Ishikawa (cell line): ENCODE measurements around the gene RTN4RL1.

Source experiments
- CEBPB ChIP-seq: IDR thresholded peaks from 2 replicates; pipeline ENCODE4 v1.6.1; 2012
- CREB1 ChIP-seq: IDR thresholded peaks from 2 replicates; pipeline ENCODE4 v1.6.1; 2012; ENCODE audit warnings: low read depth
- EGR1 ChIP-seq: IDR thresholded peaks from 2 replicates; pipeline ENCODE4 v1.6.1; 2012
- EP300 ChIP-seq: IDR thresholded peaks from 2 replicates; pipeline ENCODE4 v1.6.1; 2012; ENCODE audit warnings: borderline replicate concordance
- FOXM1 ChIP-seq: IDR thresholded peaks from 2 replicates; pipeline ENCODE4 v1.6.1; 2012; ENCODE audit warnings: low read depth, borderline replicate concordance
- NFIC ChIP-seq: IDR thresholded peaks from 2 replicates; pipeline ENCODE4 v1.6.1; 2012
- RAD21 ChIP-seq: IDR thresholded peaks from 2 replicates; pipeline ENCODE4 v1.6.1; 2012; ENCODE audit warnings: low read depth
- REST ChIP-seq: IDR thresholded peaks from 2 replicates; pipeline ENCODE4 v1.6.1; 2012; ENCODE audit warnings: low read depth, mild to moderate bottlenecking
- TAF1 ChIP-seq: IDR thresholded peaks from 2 replicates; pipeline ENCODE4 v1.6.1; 2012; ENCODE audit warnings: low read depth, mild to moderate bottlenecking
- TCF12 ChIP-seq: IDR thresholded peaks from 2 replicates; pipeline ENCODE4 v1.6.1; 2012; ENCODE audit warnings: low read depth
- TEAD4 ChIP-seq: IDR thresholded peaks from 2 replicates; pipeline ENCODE4 v1.6.1; 2012
- USF1 ChIP-seq: IDR thresholded peaks from 2 replicates; pipeline ENCODE4 v1.6.1; 2012
- YY1 ChIP-seq: IDR thresholded peaks from 2 replicates; pipeline ENCODE4 v1.6.1; 2012; ENCODE audit warnings: low read depth
- ZBTB7A ChIP-seq: IDR thresholded peaks from 2 replicates; pipeline ENCODE4 v1.6.1; 2012; ENCODE audit warnings: low read depth
- TF ChIP-seq, protein P1 (sequence below): IDR thresholded peaks from 2 replicates; pipeline ENCODE4 v1.6.1; 2012

RTN4RL1 gene

GRCh38 chr17:1928976-1929375, 96.2 kb downstream of the RTN4RL1 start:
- no peak for TF ChIP-seq NFIC
- no peak for TF ChIP-seq RAD21
- no peak for TF ChIP-seq YY1
- TF ChIP-seq EGR1: no peak
- TF ChIP-seq TAF1: no peak
- TF ChIP-seq, protein P1, sequence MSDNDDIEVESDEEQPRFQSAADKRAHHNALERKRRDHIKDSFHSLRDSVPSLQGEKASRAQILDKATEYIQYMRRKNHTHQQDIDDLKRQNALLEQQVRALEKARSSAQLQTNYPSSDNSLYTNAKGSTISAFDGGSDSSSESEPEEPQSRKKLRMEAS: no peak
- no peak for TF ChIP-seq TEAD4
- TF ChIP-seq USF1: no peak
- no peak for TF ChIP-seq REST
- TF ChIP-seq CEBPB: no peak
- no peak for TF ChIP-seq ZBTB7A
- TF ChIP-seq CREB1: no peak
- no peak for TF ChIP-seq TCF12
- TF ChIP-seq EP300: no peak
- TF ChIP-seq FOXM1: no peak

DNA sequence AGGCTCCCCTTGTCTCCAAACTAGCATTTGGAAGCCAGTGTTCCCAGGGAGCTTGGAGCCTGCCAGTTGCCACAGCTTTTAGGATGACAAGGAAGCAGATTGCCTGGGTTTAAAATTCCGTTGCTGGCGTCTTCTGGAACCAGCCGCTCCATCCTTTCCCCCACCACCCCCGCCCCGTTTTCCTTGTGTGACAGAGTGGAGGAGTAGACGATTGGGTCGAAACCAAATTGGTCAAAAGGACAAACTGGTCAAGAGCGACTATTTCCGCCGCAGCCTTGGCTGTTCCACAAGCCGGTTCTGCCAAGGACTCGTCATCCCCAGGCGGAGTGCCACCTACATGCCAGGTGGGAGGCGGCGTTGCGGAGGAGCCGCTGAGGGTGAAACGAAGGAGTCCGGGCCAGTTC, 104.2 kb downstream of the RTN4RL1 start:
- TF ChIP-seq EGR1: no peak
- TF ChIP-seq CEBPB: no peak
- no peak for TF ChIP-seq REST
- TF ChIP-seq USF1: no peak
- TF ChIP-seq ZBTB7A: no peak
- no peak for TF ChIP-seq TEAD4
- TF ChIP-seq, protein P1: no peak
- TF ChIP-seq TCF12: no peak
- no peak for TF ChIP-seq FOXM1
- no peak for TF ChIP-seq RAD21
- TF ChIP-seq NFIC: no peak
- no peak for TF ChIP-seq CREB1
- no peak for TF ChIP-seq YY1
- TF ChIP-seq TAF1: no peak
- TF ChIP-seq EP300: no peak

GRCh38 chr17:1919201-1919600, 105.9 kb downstream of the RTN4RL1 start:
- TF ChIP-seq EP300: no peak
- no peak for TF ChIP-seq TEAD4
- no peak for TF ChIP-seq USF1
- TF ChIP-seq, protein P1: no peak
- no peak for TF ChIP-seq FOXM1

DNA sequence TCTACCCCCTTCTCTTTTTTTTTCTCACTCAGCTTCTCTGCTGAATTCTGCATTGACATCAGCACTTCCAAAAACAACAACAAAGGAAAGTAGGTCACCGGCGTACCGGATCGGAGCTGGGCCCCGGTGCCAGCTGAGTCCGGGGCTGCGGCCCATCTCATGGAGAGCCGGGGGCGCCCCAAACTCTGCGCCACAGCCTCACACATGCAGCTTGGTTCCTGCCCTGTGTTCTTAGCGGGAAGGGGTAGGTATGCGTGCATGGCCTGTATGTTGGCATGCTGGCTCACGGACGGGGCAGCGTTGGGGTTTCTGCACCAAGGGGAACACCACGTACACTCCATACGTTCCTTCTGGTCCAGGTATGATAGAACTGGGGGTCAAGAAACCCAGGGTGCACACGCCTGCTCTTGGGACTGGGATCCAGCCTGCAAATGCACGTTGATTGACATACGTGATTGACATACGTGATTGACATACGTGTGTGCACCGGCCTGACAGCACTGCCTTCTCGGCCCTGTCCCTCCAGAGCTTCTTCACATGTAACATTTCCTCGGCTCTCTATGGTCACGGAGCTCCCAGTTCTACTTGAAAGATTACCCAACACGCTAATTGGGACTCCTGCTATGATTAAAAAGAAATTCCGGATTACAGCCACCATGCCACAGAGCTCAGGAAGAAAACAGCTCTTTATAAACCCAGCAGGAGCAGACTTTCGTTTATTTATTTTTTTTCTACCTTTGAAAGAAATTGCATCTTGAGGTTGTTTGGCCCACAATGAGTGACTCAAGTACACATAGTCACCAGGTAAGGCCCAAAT, 106.6 kb downstream of the RTN4RL1 start:
- TF ChIP-seq CREB1 (no peak), FOXM1 (no peak), CEBPB (no peak), TEAD4 (no peak), USF1 (no peak), ZBTB7A (no peak), EGR1 (no peak), EP300 (no peak), TCF12 (no peak), TAF1 (no peak), RAD21 (no peak), REST (no peak), NFIC (no peak)
- TF ChIP-seq, protein P1: no peak
